HG02840 (cell line): ENCODE data around the gene MKLN1.
"Not testable (repeated sequence)": the region's sequence is repeated elsewhere in the genome, so short reads cannot be mapped to it uniquely, and the experiment has no call there.

Experiments
- ATAC-seq: cut with Tn5 transposase; IDR thresholded peaks from one replicate; pipeline ENCODE4 v1.9.1; 2021; ENCODE audit warnings: mild to moderate bottlenecking, moderate library complexity, moderate number of reproducible peaks; ENCODE audit not compliant: unreplicated experiment, low FRiP score

Gene MKLN1

GRCh38 chr7:131511774-131512535 lies 184.3 kb downstream of the MKLN1 start:
- no peak for ATAC-seq

- peak; percentile 81 for ATAC-seq
These were observed 185.8 kb downstream of the MKLN1 start for GRCh38 chr7:131513245-131514061.

- ATAC-seq, result not testable (repeated sequence)
These were observed 187.8 kb downstream of the MKLN1 start for GRCh38 chr7:131515471-131515870.

GRCh38 chr7:131517218-131517923 lies 189.7 kb downstream of the MKLN1 start:
- no peak for ATAC-seq

GRCh38 chr7:131518626-131519025 lies 190.9 kb downstream of the MKLN1 start:
- no peak for ATAC-seq

GRCh38 chr7:131521651-131522163 lies 194.0 kb downstream of the MKLN1 start:
- no peak for ATAC-seq

- ATAC-seq, result no peak
These were observed 194.8 kb downstream of the MKLN1 start for GRCh38 chr7:131522325-131522930.

GRCh38 chr7:131524115-131524514 lies 196.4 kb downstream of the MKLN1 start:
- no peak for ATAC-seq

GRCh38 chr7:131524703-131525102 lies 197.0 kb downstream of the MKLN1 start:
- no peak for ATAC-seq

- no peak for ATAC-seq
These were observed 198.1 kb downstream of the MKLN1 start for GRCh38 chr7:131525820-131526219.

- ATAC-seq, result no peak
These were observed 199.8 kb downstream of the MKLN1 start for GRCh38 chr7:131527456-131527855.

- no peak for ATAC-seq
These were observed 201.5 kb downstream of the MKLN1 start for GRCh38 chr7:131529179-131529578.

- no peak for ATAC-seq
These were observed 201.9 kb downstream of the MKLN1 start for GRCh38 chr7:131529617-131530016.

GRCh38 chr7:131530137-131530536 lies 202.5 kb downstream of the MKLN1 start:
- ATAC-seq, result no peak

- ATAC-seq, result no peak
These were observed 205.0 kb downstream of the MKLN1 start for GRCh38 chr7:131532570-131533091.

- no peak for ATAC-seq
These were observed 205.5 kb downstream of the MKLN1 start for GRCh38 chr7:131533151-131533559.

GRCh38 chr7:131533566-131534561 lies 206.2 kb downstream of the MKLN1 start:
- ATAC-seq, result no peak

- ATAC-seq, result no peak
These were observed 208.7 kb downstream of the MKLN1 start for GRCh38 chr7:131536361-131536849.

- no peak for ATAC-seq
These were observed 209.9 kb downstream of the MKLN1 start for GRCh38 chr7:131537571-131537978.
